Thoracic aorta (tissue), 2 donors: Measurements from ENCODE around the gene AMIGO3. TPM values are rescaled to one million over a fixed set of nuclear protein-coding genes. Genes with fewer than 3 reads are reported as not detected.

ENCODE experiments used
- ATAC-seq: fragments of 150-250 bp; one replicate; pipeline ENCODE4 v1.8.0; 2017; ENCODE audit warnings: low read depth; ENCODE audit not compliant: insufficient number of reproducible peaks, low FRiP score
- DNase-seq: peaks from one replicate; pipeline ENCODE4 v3.0.0-alpha.2; 2020; ENCODE audit warnings: low spot score
- H3K27ac ChIP-seq, 2 donors: fragments of 200-600 bp; sonication (generic); 1 replicate in 1 of 2; 2 replicates in 1 of 2; pipeline ENCODE4 v1.5.1; 2016; ENCODE audit warnings: mild to moderate bottlenecking in 2 of 2, moderate library complexity in 2 of 2
- H3K27me3 ChIP-seq: fragments of 200-600 bp; sonication (generic); replicated peaks from 2 replicates; pipeline ENCODE4 v1.6.0; 2016; ENCODE audit warnings: mild to moderate bottlenecking; ENCODE audit not compliant: insufficient read depth
- H3K36me3 ChIP-seq: fragments of 200-600 bp; sonication (generic); one replicate; pipeline ENCODE4 v1.5.1; 2016
- H3K4me1 ChIP-seq, 2 donors: fragments of 200-600 bp; sonication (generic); 1 replicate in 1 of 2; 2 replicates in 1 of 2; pipeline versions ENCODE4 v1.5.1 to v1.6.0; 2016; ENCODE audit warnings: low read depth in 2 of 2, mild to moderate bottlenecking in 1 of 2; ENCODE audit not compliant: control insufficient read depth in 1 of 2
- H3K4me3 ChIP-seq: fragments of 200-600 bp; sonication (generic); 2 replicates; pipeline ENCODE4 v1.5.1; 2016; ENCODE audit warnings: mild to moderate bottlenecking
- H3K9me3 ChIP-seq: fragments of 200-600 bp; sonication (generic); 2 replicates; pipeline ENCODE4 v1.5.1; 2016
- total RNA-seq, 2 donors: library from RNA; depleted of rRNA; stranded (reverse); fragments of >200 nt; gene quantifications; one replicate each; pipeline versions ENCODE4 v1.1.0 to v1.2.3, GENCODE V29; 2016
- TF ChIP-seq, protein P1 (sequence below): fragments of 200-600 bp; sonication (generic); IDR thresholded peaks from one replicate; pipeline ENCODE4 v1.5.1; 2019; ENCODE audit warnings: antibody characterized with exemption

AMIGO3 gene
- total RNA-seq, 2 donors from 2014 or later, result 3.0 to 5.8 TPM

- TF ChIP-seq, protein P1, sequence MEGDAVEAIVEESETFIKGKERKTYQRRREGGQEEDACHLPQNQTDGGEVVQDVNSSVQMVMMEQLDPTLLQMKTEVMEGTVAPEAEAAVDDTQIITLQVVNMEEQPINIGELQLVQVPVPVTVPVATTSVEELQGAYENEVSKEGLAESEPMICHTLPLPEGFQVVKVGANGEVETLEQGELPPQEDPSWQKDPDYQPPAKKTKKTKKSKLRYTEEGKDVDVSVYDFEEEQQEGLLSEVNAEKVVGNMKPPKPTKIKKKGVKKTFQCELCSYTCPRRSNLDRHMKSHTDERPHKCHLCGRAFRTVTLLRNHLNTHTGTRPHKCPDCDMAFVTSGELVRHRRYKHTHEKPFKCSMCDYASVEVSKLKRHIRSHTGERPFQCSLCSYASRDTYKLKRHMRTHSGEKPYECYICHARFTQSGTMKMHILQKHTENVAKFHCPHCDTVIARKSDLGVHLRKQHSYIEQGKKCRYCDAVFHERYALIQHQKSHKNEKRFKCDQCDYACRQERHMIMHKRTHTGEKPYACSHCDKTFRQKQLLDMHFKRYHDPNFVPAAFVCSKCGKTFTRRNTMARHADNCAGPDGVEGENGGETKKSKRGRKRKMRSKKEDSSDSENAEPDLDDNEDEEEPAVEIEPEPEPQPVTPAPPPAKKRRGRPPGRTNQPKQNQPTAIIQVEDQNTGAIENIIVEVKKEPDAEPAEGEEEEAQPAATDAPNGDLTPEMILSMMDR, result no peak
- ATAC-seq (no peak), DNase-seq (no peak)
- H3K4me1 ChIP-seq, result peaks cover 11 to 16% of the 10 kb centered on the region in 2 donors
- peaks cover 23% of the 10 kb centered on the region for H3K36me3 ChIP-seq
- no peaks in the 10 kb centered on the region for H3K27me3 ChIP-seq
- H3K9me3 ChIP-seq, result no peaks in the 10 kb centered on the region
- peak overlapping the region; percentile 80 for H3K4me3 ChIP-seq
- H3K27ac ChIP-seq, result peak overlapping the region; percentile 91 to 94
Observed at GRCh38 chr3:49673121-49673714, 46.3 kb downstream of the AMIGO3 start.

DNA sequence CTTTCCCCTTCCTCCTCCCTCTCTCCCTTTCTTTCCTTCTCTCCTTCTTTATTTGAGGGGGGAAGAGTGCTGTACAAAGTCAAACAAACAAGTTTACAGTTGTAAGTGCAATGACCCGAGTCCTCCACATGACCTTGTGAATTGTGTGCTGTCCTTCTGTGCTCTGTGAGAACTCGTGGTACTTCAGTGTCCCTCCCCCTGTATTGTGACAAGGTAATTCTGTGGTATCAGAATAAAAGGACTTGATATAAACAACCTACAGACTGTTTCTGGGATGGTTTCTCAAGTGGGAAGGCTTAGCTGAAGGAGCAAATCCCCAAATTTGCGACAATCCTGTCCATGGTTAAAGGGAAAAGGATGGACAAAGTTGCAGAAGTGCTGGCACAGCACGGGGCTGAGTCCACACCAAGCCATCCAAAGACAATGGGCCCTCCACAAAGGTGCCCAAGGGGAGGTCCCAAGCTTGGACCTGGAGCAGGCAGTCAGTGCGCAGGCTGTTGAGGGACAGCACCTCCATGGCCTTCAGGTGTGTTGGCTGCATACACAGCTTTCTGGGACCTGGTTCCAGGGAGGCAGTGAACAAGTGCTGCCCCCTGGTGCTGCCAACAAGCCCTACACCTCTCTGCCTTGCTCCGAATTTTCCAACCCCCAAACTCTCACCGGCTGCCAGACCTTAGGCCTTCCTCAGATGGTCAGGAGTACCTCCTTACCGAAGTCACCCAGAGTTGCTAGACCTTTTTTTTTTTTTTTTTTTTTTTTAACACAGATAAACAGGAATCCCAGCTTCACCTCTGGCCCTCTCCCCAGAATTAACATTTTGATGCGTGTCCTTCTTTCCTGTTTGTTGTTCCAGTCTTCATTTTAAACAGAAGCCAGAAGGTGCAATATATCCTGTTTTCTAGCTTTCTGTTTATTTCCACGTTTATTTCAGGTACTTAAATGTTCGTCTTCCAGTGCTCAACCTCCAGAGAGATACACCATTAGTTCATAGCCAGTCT is 47.9 kb downstream of the AMIGO3 start:
- ATAC-seq (no peak), DNase-seq (no peak)
- Histone ChIP-seq H3K9me3 (no peaks in the 10 kb centered on the region), H3K36me3 (peaks cover 9% of the 10 kb centered on the region), H3K4me3 (no peak overlapping the region), H3K27ac (no peak overlapping the region), H3K4me1 (peaks cover 11 to 16% of the 10 kb centered on the region in 2 donors), H3K27me3 (no peaks in the 10 kb centered on the region)
- TF ChIP-seq, protein P1, result peak; percentile 65

GRCh38 chr3:49670940-49671290 is 48.6 kb downstream of the AMIGO3 start:
- H3K27me3 ChIP-seq, result no peaks in the 10 kb centered on the region
- ATAC-seq (no peak), DNase-seq (no peak)
- no peaks in the 10 kb centered on the region for H3K9me3 ChIP-seq
- TF ChIP-seq, protein P1, result no peak
- H3K27ac ChIP-seq, result no peak overlapping the region
- peaks cover 2% of the 10 kb centered on the region for H3K36me3 ChIP-seq
- peaks cover 11 to 16% of the 10 kb centered on the region in 2 donors for H3K4me1 ChIP-seq
- H3K4me3 ChIP-seq, result no peak overlapping the region

DNA sequence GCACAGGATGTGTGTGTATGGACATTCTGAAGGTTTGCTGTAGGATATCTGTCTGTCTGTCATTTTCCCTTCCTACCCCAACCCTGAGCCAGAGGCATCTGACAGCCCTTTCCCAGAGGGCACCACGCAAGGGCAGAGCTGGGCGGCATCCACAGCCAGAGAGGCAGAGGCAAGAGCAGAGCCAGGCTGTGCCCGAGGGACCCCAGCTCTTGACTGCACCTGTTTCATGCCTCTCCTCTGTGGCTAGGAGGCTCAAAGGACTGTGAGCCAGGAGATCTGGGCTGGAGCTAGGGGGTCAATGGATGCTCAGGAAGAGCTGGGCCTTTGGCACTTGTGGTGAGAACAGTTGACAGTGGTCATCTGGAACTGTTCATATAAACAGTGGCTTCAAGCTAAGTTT is 50.1 kb downstream of the AMIGO3 start:
- no peak overlapping the region for H3K27ac ChIP-seq
- peaks cover 5 to 6% of the 10 kb centered on the region in 2 donors for H3K4me1 ChIP-seq
- H3K4me3 ChIP-seq, result no peak overlapping the region
- ATAC-seq (no peak), DNase-seq (no peak)
- TF ChIP-seq, protein P1, result no peak
- H3K9me3 ChIP-seq, result no peaks in the 10 kb centered on the region
- no peaks in the 10 kb centered on the region for H3K27me3 ChIP-seq
- no peaks in the 10 kb centered on the region for H3K36me3 ChIP-seq

DNA sequence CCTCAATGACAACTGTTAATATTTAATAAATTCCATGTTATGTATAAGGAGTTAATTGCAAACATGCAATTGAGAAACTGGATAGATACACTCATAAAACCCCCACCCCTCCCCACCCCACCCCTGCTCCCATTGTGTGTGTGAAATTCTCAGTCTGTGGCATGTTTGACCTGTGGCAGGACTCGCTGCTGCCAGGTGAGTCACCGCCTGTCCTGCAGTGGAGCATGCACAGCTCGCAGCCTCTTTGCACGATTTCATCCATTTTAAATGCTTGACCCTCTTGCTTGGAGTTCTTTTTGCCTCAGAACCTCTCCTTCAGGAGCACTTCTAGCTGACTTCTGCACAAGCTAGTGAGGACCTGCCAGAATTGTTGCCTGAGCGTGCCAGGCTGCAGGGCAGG is 50.6 kb downstream of the AMIGO3 start:
- Histone ChIP-seq H3K36me3 (no peaks in the 10 kb centered on the region), H3K9me3 (no peaks in the 10 kb centered on the region), H3K4me1 (peaks cover 5 to 6% of the 10 kb centered on the region in 2 donors), H3K4me3 (no peak overlapping the region), H3K27me3 (no peaks in the 10 kb centered on the region), H3K27ac (no peak overlapping the region)
- TF ChIP-seq, protein P1, result no peak
- ATAC-seq (no peak), DNase-seq (no peak)
